Parathyroid adenoma (tissue), 2 donors: ENCODE data around the gene PCNT.

Experiments
- H2AFZ ChIP-seq: fragments of 300-600 bp; sonication (generic); one replicate; pipeline ENCODE4 v1.7.0; 2017; ENCODE audit warnings: antibody characterized with exemption, mild to moderate bottlenecking
- H3K27ac ChIP-seq: fragments of 300-600 bp; sonication (generic); one replicate; pipeline ENCODE4 v1.7.0; 2017
- H3K27me3 ChIP-seq: fragments of 300-600 bp; sonication (generic); one replicate; pipeline ENCODE4 v1.7.0; 2017; ENCODE audit warnings: low read length; ENCODE audit not compliant: control insufficient read depth, insufficient read depth
- H3K36me3 ChIP-seq: fragments of 300-600 bp; sonication (generic); one replicate; pipeline ENCODE4 v1.7.0; 2017; ENCODE audit warnings: low read length; ENCODE audit not compliant: control insufficient read depth, insufficient read depth
- H3K4me1 ChIP-seq: fragments of 300-600 bp; sonication (generic); one replicate; pipeline ENCODE4 v1.7.0; 2017; ENCODE audit warnings: control low read depth
- H3K4me2 ChIP-seq: fragments of 300-600 bp; sonication (generic); one replicate; pipeline ENCODE4 v1.7.0; 2017; ENCODE audit warnings: low read length
- H3K4me3 ChIP-seq: fragments of 300-600 bp; sonication (generic); one replicate; pipeline ENCODE4 v1.7.0; 2017; ENCODE audit warnings: low read depth, low read length
- H3K79me2 ChIP-seq: fragments of 300-600 bp; sonication (generic); one replicate; pipeline ENCODE4 v1.7.0; 2017; ENCODE audit warnings: control low read depth
- H3K9ac ChIP-seq: fragments of 300-600 bp; sonication (generic); one replicate; pipeline ENCODE4 v1.7.0; 2017; ENCODE audit warnings: mild to moderate bottlenecking
- H3K9me3 ChIP-seq: fragments of 300-600 bp; sonication (generic); one replicate; pipeline ENCODE4 v1.7.0; 2017; ENCODE audit warnings: low read length; ENCODE audit not compliant: control insufficient read depth
- CTCF ChIP-seq: fragments of 300-600 bp; sonication (generic); IDR thresholded peaks from one replicate; pipeline ENCODE4 v1.7.0; 2017; ENCODE audit warnings: antibody characterized with exemption, mild to moderate bottlenecking
- donor health status: primary hyperparathyroidism.

PCNT gene

GRCh38 chr21:46285206-46285661 lies 38.7 kb upstream of the PCNT start, which contains the start of gene MCM3AP:
Gene MCM3AP, minus strand, starts transcription at chr21:46285611. Its CDS starts 325 bp downstream, at chr21:46285286.
- Histone ChIP-seq H3K9me3 (no peaks in the 10 kb centered on the region), H3K79me2 (peaks cover 3% of the 10 kb centered on the region), H3K9ac (peak within 1 kb of the TSS; percentile 28), H3K4me3 (peak within 1 kb of the TSS; percentile 88), H2AFZ (peak within 1 kb of the TSS; percentile 82), H3K4me1 (peaks cover 3% of the 10 kb centered on the region), H3K36me3 (no peaks in the 10 kb centered on the region), H3K27ac (peak within 1 kb of the TSS; percentile 84), H3K4me2 (peak within 1 kb of the TSS; percentile 85), H3K27me3 (no peaks in the 10 kb centered on the region)
- no peak for TF ChIP-seq CTCF

GRCh38 chr21:46285761-46286647 lies 38.0 kb upstream of the PCNT start, which contains the start of gene YBEY:
Gene YBEY, plus strand, starts transcription at chr21:46286342. Its CDS starts 572 bp downstream, at chr21:46286914.
- Histone ChIP-seq H3K27ac (peak within 1 kb of the TSS; percentile 84), H3K9ac (peak within 1 kb of the TSS; percentile 28), H3K4me2 (peak within 1 kb of the TSS; percentile 85), H3K4me3 (peak within 1 kb of the TSS; percentile 88), H3K36me3 (no peaks in the 10 kb centered on the region), H3K79me2 (peaks cover 3% of the 10 kb centered on the region), H3K9me3 (no peaks in the 10 kb centered on the region), H2AFZ (peak within 1 kb of the TSS; percentile 82), H3K4me1 (peaks cover 3% of the 10 kb centered on the region), H3K27me3 (no peaks in the 10 kb centered on the region)
- TF ChIP-seq CTCF = no peak

GRCh38 chr21:46286648-46287002 lies 37.3 kb upstream of the PCNT start:
- Histone ChIP-seq H3K79me2 (peaks cover 2% of the 10 kb centered on the region), H2AFZ (peak overlapping the region; percentile 82), H3K4me3 (peak overlapping the region; percentile 88), H3K27me3 (no peaks in the 10 kb centered on the region), H3K9ac (no peak overlapping the region), H3K27ac (peak overlapping the region; percentile 84), H3K36me3 (no peaks in the 10 kb centered on the region), H3K9me3 (no peaks in the 10 kb centered on the region), H3K4me1 (peaks cover 3% of the 10 kb centered on the region), H3K4me2 (peak overlapping the region; percentile 85)
- no peak for TF ChIP-seq CTCF

GRCh38 chr21:46287541-46287940 lies 36.4 kb upstream of the PCNT start:
- Histone ChIP-seq H3K36me3 (no peaks in the 10 kb centered on the region), H2AFZ (no peak overlapping the region), H3K27ac (no peak overlapping the region), H3K27me3 (no peaks in the 10 kb centered on the region), H3K4me2 (no peak overlapping the region), H3K9ac (no peak overlapping the region), H3K4me1 (peaks cover 3% of the 10 kb centered on the region), H3K4me3 (no peak overlapping the region), H3K9me3 (no peaks in the 10 kb centered on the region), H3K79me2 (no peaks in the 10 kb centered on the region)
- no peak for TF ChIP-seq CTCF
